CD4-positive, alpha-beta T cell treated with Interleukin-4 for 4 hours (primary cell): ENCODE results near the gene TRIM7.
"Not testable (repeated sequence)": the region's sequence is repeated elsewhere in the genome, so short reads cannot be mapped to it uniquely, and the experiment has no call there.

Experiments used
- DNase-seq: peaks from one replicate; pipeline ENCODE4 v3.0.0-alpha.2; 2020

Gene TRIM7

GRCh38 chr5:181146927-181147636, 57.9 kb downstream of the TRIM7 start, which contains the start of gene OR2V2:
OR2V2 (plus strand) TSS chr5:181147586; CDS start chr5:181154943, 7,357 bp downstream.
- DNase-seq: not testable (repeated sequence)

- no peak for DNase-seq
Measured at GRCh38 chr5:181145133-181145532, 59.9 kb downstream of the TRIM7 start.
